T-helper 1 cell treated with Interleukin-12 subunit alpha and Interleukin-12 subunit beta and Interleukin-4 antibody, amounts not matched to agents 30 ng/mL and 1 ng/mL, for 36 hours (primary cell): ENCODE measurements around the gene UBD. TPM values are rescaled to one million over a fixed set of nuclear protein-coding genes. Genes with fewer than 3 reads are reported as not detected.

ENCODE experiments used
- intact Hi-C: fragments of 100-400 bp; cut with micrococcal nuclease; formaldehyde crosslinking; loops from one replicate; pipeline ENCODE4 v1.15.1; 2024
- total RNA-seq: library from RNA; stranded (reverse); gene quantifications from 2 replicates; pipeline ENCODE4 v1.2.3, GENCODE V29; 2022

Gene UBD
- total RNA-seq = 3.2 and 4.4 TPM in 2 replicates

DNA sequence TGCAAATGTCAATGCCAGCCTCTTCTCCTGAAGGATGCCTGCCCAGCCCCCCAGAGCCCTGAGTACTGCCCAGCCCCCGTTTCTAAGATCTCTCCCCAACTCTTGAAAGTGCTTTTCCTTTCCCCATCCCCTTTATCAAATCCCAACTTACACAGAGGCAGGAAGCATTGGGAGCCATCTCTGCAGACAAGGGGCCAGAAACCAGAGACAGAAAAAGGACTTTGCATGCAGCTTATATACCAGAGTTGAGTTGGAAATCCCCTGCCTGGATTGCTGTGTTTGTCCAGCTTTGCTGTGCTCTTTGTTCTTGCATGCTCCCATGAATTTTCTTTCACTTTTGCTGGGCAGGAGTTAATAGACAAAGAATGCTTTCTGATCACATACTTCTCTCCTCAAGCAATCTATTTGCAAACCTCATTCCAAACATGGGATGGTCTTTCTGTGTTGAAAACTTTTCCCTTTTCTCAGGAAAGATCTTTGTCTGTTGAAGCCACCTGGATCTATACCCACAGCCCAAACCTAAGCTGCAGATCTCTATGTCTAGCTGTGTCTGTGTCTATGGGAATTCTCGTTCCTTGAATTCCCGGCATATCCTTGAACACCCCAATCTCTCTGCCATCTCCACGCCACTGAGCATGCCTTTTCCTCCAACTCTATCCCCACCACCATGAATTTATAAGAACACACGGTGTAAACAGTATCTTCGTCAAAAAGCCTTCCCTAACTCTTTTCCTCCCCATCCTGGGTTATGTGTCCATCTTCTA, at the start of gene UBD:
UBD (minus strand) TSS at position 209 of the 764 bp plus-strand sequence; CDS start at position 178, 31 bp downstream.
- intact Hi-C loops = no loop called here

DNA sequence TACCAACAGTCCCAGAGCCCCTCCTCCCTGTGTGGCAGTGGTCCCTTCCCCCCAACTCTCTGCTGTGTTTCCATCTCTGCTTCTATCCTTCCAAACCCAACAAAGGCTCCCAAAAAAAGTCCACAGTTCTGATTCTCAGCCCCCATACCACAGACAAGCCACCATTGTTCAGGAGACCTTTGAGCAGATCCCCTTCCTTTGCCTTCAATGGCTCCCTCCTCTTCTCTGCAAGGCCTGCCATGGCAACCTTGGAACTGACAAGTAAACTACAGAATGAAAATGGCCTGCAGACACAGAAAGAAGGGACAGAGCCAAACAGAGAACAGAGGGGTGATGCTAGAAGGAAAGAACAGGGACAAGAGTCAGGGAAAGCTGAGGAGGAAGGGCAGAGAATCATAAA, 48.6 kb upstream of the UBD start:
- intact Hi-C loops = no loop called here

DNA sequence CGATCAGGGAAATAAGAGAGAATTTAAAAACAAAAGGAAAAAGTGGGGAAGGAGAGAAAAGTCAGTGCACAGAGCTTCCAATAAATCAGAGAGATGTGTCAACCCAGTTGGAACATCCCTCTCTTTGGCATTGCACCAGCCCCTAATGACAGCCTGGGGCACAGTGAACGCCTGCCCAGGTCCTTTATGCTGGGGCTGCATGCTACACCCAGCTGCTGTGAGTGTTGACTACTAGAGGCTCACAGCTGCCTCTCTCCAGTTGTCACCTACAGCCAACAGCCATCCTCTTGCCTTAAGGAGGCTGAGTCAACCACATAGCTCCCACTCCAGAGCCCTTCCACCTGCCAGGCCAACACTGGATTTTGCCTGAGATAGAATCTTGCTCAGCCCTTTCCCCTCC, 44.4 kb upstream of the UBD start:
- intact Hi-C loops = no loop called here

DNA sequence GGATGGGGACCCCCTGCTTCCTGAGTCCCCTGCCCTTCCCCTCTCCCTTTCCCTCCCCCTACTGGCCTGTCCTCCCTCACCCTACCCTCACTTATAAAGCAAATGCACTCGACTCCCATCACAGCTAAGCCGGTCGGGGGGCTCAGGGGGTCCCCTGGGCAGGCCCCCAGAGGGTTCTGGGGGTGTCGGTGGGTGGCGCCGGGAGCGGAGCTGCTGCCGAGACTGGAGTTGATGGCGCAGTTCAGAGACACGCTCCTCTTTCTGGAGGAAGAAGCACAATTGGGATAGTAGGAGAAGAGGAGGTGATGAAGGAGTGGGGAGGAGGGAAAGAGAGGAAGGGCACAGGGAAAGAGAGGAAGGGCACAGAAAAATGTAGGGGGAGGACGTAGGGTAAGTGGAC, 43.9 kb upstream of the UBD start:
- intact Hi-C loops = no loop called here

DNA sequence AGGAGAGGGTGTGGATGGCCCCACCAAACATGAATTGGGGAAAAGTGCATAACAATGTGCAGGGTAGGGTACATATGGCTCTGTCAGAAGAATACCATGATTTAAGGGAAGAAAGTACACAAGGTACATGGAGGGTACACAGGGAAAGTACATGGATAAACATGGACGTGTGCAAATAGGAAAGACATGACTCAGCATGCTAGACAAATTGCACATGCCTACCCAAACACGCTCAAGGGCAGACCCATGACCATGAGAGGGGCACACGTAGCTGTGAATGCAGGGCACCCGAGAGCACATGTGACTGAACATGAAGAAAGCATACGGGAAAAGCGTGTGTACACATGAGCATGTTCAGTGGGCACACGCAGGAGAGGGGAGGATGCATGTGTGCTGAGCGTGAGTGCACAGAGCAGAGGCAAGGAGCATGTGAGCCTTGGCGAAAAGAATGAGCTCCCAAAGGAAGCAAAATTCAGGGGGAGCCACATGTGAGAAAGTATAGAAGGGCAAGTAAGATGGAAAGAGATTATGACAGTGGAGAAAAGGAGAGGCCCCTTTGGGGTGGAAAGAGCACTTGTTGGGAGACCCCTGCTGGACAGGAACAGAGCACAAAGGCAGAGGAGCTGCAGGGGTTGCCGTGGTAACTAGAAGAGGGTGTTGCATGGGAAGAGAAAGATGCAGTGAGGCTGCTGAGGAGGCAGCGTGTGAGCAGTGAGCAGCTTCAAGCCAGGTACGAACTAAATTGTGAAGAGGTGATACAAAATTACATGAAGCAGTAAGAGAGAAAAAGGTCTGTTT, 43.2 kb upstream of the UBD start:
- intact Hi-C loops = no loop called here

DNA sequence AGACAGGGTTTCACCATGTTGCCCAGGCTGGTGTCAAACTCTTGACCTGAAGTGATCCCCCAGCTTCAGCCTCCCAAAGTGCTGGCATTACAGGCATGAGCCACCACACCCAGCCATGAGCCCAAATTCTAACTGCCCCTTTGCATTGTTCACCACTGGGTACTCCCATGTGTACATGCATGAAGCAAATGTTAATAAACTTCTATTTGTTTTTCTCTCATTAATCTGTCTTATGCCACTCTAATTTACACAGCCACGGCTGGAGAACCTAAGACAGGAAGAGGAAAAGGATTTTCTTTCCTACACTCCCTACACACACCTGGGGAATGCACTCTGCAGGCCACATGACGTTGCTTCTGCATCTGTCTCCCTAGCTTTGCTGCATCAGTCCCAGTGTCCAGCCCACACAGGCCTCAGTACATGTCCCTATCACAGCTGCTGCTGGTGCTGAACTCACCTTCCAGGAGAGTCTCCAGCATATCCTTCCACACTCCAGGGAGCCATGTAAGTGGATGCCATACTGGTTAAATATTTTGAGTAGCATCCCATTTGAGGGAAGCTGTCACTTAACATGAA, 38.7 kb upstream of the UBD start:
- intact Hi-C loops = no loop called here

DNA sequence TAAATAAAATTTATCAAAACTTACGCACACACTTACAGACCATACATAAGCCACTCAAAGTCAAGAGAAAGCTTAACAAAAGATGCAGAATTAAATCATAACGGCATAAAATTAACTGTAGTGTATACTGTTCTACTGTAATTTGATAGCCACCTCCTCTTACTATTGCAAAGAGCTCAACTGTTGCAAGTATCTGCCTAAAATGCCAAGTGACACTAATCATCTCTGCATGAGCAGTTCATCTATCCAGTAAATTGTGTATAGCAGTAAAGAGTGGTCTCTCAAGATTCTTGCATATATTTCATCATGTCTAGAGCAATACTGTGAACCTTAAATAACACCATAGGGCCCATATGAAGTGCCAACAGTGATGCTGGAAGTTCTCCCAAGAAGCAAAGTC, 37.7 kb upstream of the UBD start:
- intact Hi-C loops = no loop called here

DNA sequence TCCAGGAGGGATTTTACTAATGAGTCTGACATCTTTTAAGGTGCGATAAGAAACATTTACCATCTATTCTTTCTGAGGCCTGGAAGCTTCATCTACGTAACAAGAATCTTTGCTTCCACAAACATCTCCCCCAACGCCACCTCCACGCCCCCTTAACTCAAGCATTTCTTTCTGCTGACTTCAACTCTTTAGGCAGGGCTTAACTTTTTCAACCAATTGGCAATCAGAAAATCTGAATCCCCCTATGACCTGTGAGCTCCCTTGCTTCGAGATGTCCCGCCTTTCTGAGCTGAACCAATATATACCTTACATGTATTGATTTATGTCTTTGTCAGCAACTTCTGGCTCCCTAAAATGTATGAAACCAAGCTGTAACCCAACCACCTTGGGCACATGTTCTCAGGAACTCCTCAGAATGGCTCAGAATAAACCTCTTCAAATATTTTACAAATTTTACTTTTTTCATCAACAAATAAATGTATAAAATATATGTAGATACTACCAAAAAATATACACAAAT, 36.9 kb upstream of the UBD start:
- intact Hi-C loops = no loop called here

DNA sequence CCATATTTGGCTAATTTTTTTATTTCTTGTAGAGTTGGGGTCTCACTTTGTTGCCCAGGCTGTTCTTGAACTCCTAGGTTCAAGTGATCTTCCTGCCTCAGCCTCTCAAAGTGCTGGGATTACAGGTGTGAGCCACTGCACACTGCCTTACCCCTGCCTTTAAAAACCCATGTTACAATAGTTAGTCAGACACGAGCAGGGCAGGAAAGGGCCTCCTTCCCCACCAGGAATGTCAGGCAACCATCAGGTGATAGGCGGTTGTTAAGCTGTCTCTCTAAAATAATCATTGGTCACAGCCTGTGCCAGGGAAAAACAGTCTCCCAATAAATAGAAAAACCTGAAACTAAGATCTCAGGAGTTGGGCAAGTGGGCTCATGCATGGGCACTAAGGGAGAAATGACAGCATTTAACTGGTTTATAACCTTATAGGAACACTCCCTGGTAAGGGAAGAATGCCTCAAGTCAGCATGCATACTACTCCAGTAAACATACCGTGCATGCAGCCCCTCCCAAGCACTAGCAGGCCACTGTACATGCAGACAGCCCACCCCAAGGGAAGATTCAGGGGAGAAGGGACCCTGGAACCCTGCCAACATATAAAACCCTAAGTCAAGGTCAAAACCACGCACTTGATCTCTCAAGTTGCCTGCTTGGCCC, 33.8 kb upstream of the UBD start:
- intact Hi-C loops = loop anchor here (5.0 kb wide), 1 partner anchor 231 kb away; no protein-coding TSS in a partner anchor

DNA sequence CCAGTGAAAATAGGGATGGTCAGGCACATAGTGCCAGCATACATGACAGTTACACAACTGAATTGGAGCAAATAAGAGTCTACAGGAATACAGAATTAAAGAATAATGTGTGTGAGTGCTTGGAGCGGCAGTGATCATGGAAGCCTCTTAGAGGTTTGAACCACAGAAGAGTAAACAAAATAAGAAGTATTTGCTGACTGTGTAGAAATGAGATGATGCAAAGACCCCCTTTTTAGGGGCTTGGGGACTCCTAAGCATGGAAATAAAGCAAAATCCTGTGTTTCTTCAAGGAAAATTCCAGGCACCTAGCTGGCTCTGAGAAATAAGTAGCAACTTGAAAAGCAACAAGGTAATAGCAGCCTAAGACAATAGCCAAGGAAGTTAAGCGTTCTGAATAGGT, 32.1 kb upstream of the UBD start:
- intact Hi-C loops = loop anchor here (5.0 kb wide), 1 partner anchor 229 kb away; no protein-coding TSS in a partner anchor

DNA sequence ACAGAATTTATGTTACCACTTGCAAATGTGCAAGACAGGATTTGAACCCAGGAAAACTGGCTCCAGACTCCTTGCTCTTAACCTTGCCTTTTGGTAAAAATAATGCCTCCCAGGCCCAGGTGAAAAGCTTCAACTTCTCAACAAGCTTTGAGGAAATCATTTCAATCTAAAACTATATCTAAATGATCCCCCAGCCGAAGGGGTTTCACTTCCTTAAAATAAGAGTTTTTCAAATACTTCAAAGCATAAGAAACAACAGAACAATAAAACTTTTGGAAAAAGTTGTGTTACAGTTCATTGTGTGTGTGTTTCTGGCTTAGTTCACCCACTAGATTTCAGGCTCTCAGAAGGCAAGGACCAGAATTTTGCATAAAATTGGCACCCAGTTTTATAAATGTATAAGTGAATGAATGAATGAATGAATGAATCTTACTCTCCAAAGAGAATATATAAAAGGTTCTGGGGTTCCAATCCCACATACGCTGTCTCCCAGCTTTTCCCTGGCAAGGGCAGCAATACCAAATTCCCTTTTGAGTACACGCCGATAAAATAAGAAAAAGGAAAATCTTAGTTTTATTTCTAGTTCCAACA, 30.8 kb upstream of the UBD start:
- intact Hi-C loops = loop anchor here (5.0 kb wide), 1 partner anchor 228 kb away; no protein-coding TSS in a partner anchor

DNA sequence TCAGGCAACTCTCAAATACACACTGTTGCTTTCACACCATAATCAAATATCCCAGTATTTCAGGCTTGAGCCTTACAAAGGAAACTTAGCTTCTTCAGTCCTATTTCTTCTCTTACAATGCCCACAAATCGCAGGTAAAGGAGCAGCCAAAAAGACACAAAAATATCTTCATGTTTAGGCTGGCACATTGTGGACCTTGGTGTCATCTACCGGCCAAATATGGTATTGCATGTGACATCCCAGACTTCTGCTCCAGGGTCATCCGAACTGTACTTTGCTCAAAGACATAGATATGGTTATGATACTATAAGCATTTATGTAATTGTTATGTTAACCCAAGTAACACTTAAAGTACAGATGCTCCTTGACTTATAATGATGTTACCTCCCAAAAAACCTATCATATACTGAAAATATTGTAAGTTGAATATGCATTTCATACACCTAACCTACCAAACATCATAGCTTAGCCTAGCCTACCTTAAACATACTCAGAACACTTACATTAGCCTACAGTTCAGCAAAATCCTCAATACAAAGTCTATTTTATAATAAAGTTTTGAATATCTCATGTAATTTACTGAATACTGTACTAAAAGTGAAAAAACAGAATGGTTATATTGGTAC, 30.0 kb upstream of the UBD start:
- intact Hi-C loops = loop anchor here (1.0 to 5.0 kb wide), 2 partner anchors 227 to 573 kb away; no protein-coding TSS in a partner anchor

DNA sequence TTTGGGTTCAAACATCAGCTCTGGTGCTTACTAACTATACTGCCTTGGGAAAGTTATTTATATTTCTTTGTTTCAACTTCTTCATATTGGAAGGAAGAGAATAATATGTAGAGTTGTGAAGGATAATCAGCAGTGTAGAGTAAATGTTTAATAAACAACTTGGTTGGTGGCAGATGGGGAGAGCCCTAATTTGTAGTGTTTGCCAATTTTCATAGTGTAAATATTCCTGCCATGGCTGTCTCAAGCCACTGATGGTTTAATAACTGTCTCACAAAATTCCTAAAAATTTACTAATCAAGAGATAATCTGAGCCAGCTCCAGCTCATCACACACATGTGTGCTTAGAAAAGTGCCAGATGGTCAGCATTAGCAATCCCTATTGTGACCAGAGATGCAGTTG, 25.3 kb upstream of the UBD start, which contains the start of gene OR2H2:
OR2H2 (plus strand) TSS at position 301 of the 400 bp plus-strand sequence. CDS start 2,824 bp downstream, outside the sequence.
- intact Hi-C loops = no loop called here

DNA sequence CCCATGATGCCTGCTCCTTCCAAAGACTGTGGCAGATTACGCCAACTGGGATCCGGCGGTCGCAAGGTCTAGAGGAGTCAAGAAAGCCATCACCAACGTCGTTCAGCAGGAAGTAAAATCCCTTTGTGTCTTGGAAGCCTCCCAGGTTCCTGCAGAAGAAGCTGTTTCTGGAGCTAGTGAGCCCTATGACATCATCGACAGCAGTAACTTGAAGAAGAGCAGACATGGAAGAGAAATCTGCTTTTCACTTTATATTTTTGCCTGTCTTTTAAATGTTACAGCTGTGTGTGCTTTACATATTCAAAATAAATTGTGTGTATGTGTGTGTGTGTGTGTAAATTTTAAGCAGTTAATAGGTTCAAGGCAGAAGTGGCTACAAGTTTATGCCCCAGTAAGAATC, 18.0 kb upstream of the UBD start:
- intact Hi-C loops = no loop called here

DNA sequence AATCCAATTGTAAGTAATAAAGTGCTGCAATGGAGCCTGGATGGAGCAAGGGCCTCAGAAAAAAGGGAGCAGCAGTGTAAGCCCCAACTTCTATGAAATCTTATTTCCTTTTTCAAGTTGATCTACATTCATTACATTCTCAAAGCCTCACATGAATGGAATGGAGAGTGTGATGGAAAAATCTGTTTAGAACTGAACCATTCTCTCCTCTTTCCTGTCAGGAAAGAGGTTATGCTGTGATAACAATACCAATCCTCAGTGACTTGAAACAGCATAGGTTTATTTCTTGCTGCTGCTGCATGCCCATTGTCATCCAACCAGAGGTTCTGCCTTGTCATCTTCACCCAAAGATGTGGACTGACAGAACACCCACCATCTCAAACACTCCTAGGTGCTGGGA, 16.5 kb upstream of the UBD start:
- intact Hi-C loops = no loop called here

DNA sequence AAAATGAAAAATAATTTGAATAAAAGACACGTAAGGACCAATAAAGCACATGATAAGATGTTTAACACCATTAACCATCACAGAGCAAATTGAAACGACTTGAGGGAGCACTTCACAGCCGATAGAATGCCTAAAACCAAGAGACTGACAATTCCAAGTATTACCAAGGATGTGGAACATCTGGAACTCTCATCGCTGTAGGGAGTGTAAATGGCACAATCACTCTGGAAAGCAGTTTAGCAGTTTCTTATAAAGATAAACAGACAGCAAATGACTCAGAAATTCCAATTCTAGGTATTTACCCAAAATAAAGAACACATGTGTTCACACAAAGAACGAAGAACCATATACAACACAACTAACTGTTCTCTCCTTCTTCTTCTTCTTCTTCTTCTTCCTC, 8.5 kb upstream of the UBD start:
- intact Hi-C loops = no loop called here

DNA sequence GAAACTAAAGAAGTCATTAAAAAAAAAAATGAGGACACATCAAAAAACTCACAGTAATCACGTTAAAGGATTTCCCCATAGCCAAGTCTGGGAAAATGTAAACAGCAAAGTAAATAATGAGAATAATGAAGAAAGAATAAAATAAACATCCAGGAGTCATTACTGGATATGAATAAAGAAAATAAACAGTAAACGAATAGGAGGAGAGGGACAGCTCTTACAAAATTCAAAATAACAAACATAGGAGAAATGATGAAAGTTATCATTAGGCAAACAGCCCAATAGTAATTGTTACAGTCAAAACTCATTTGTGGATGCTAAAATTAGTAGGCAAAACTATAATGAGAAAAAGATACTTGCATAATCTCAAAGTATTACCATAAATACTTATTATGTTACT, 8.0 kb upstream of the UBD start:
- intact Hi-C loops = no loop called here

DNA sequence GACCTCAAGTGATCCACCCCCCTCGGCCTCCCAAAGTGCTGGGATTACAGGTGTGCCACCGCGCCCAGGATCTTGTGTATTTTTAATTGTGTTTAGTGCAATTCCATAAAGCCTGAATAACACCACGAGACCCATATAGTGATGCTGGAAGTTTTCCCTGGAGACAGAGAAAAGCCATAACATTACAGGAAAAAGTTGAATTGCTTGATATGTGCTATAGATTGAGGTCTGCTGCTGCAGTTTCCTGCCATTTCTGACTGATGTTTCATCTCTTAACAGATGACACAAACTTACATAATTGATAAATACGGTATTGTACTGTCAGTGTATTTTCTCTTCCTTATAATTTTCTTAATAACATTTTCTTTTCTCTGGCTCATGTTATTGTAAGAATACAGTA, 7.3 kb upstream of the UBD start:
- intact Hi-C loops = no loop called here

DNA sequence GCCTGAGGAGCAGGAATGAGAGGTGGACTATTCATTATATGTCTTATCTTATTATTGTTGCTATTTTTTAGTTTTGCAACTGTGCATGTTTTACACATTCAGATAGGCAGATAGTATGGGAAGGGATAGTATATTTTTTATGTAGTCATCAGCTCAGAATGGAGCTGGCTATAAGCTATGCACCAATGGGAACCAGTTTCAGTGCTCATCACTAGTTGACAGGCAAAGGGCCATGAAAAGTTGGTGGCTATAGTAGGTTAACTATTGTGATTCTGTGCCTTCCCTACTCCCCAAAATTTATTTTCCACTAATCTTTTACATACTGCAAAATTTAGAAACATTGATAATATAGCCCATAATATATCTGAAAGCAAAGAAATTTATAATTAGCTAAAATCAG, 5.3 kb upstream of the UBD start:
- intact Hi-C loops = no loop called here

DNA sequence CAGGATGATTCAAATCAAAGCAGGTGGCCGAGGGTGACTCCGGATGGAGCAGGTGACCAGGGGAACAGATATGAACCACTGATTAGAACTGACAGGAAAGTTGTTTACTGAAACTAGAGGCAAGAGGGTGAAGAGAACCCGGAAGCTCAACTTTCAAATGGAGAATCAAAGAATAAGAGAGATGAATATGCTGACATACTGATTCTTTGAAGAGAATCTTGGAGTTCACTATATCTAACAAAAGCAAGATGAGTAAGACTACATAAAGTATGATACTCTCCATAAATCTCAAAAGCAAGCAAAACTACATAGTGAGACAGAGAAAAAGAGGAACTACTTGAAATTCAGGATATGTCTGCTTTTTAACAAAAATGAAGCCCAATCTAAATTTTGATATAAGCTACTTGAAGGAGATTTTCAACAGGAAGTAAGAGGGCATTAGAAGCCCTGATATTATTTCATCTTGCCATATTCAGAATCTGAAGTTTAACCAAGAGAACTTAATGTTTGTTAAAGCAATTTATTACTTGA, 4.0 kb upstream of the UBD start:
- intact Hi-C loops = no loop called here
